Measurements from ENCODE around the gene BGN.

Gene BGN

GRCh38 chrX:153462291-153462690 is 32.5 kb upstream of the BGN start:
- no peak for DNase-seq

GRCh38 chrX:153463031-153463430 is 31.7 kb upstream of the BGN start:
- no peak for DNase-seq

- DNase-seq: no peak
These were observed 31.2 kb upstream of the BGN start for GRCh38 chrX:153463556-153463955.

- DNase-seq: no peak
These were observed 30.7 kb upstream of the BGN start for GRCh38 chrX:153464116-153464515.

DNA sequence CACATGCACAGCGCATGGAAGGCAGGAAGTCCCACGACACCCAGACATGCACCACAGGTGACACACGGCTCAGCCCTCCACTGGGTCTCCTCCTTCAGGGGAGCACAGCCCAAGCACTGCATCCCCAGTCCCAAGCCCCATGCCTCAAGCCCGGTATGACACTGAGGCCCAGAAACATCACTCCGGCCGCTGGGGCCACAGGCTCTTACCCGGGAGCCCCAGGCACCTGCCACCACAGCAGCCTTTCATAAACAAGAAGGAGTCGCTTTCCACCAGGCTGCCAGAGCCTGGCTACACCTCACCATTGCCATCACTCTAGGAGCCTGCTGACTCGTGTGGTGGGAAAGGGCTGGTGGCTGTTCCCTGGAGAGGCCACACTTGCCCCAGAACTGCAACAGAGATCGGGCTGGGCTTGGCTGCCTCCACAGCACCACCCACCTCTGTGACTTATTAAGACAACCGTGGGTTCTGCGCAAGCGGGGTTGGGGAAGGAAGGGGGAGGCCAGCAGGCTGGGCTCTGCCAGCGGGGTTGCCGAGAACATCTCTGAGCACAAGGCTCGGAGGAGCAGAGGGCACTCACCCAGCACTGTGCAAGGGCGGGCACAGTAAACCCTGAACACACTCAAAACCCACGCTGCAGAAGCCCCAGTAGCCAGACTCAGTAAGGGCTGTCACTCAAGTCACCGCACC is 28.9 kb upstream of the BGN start:
- no peak for DNase-seq

DNA sequence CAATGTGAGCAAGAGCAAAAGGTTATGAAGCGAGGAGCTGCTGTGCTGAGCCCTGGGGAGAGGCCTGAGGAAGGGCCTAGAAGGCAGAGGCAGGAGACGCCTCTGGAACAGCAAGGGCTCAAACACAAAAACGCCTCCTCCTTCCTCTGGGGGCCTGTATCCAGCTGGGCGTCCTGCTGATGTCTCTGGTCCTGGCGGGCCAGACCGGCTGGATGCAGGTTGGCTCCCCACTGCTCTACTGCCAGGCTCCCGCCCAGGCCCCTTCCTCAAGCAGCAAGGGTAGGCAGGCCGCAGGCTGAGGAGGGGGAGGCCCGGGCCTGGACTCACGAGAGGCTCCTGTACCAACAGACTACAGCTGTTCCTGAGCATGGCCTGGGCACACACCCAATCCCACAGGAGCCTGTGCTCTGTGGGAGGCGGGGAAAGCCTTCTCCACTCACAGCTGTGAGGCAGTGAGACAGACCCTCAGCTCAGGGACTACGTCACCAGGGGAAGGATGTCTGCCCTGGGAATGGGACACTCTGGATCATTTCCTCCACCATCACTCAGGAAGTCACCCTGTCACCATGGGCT is 26.7 kb upstream of the BGN start:
- DNase-seq: no peak

DNA sequence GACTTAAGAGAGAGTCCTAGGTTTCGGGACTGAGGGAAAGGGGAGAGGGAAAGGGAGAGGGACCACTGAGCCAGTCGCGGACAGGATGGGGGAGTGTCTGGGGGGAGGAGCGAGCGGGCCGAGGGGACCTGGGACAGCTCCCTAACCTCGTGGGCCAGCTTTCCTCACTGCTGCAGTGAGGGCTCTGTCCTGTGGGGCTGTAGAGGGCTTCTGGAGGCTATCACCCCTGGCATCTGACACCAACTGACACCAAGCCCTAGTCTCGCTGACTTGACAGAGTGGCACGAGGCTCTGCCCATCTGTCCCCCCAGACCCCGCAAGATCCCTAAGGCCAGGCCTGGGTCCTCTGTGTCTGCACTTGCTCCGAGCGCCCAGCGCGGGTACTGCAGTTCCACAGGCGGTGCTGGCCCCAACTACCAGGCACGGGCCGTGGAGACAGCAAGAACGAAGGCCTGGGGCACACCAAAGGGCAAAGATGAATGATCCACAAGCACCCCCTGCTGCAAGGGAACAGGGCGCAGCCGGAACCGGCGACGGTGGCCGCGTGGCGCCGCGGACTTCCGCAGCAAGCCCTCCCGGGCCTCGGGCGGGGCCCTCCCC is 24.9 kb upstream of the BGN start:
- DNase-seq: no peak

DNA sequence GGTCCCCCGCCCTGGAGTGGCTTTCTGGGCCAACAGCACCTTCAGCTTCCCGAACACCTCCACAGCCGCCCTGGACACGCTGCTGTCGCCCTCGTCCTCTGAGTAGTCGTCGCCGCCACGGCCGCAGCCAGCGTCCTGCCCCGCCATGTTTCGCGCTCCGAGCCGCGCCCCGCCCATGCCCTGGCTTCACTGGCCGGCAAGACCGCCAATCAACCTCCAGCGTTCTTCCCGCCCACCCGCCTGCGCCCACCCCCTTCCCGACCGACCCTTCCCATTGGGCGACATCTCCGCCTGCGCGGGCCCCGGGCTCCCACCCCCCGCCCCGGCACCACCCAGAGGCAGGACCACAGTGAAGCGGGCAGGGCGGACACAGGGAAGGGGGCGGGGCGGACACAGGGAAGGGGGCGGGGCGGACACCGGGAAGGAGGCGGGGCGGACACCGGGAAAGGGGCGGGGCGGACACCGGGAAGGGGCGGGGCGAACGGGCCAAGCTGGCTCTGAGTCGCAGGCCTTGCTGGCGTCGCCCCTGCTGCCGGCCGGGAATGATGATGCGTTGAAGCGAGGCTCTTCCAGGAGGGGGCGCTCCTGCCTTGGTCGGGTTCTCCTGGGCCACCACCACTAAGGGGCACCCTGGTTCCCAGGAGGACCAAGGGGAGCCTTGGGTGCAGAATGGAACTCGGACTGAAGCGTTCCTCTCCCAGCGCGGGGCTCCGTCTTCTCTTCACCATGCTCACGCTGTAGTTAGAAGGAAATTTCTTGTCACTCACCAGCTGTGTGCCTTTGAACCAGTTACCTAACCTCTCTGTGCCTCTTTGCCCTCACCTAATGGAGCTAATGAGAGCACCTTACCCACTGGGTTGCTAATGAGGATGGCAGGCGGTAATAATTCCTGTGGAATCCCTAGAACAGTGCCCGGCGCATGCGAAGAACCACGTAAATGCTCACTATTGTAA is 24.1 kb upstream of the BGN start, which contains the start of gene HAUS7:
HAUS7 (minus strand) TSS at position 166 of the 953 bp plus-strand sequence; CDS start at position 147, 19 bp downstream.
- peak; percentile 82 for DNase-seq

GRCh38 chrX:153471663-153472280 is 23.0 kb upstream of the BGN start:
- DNase-seq: no peak

- no peak for DNase-seq
These were observed 21.7 kb upstream of the BGN start for GRCh38 chrX:153473126-153473525.

DNA sequence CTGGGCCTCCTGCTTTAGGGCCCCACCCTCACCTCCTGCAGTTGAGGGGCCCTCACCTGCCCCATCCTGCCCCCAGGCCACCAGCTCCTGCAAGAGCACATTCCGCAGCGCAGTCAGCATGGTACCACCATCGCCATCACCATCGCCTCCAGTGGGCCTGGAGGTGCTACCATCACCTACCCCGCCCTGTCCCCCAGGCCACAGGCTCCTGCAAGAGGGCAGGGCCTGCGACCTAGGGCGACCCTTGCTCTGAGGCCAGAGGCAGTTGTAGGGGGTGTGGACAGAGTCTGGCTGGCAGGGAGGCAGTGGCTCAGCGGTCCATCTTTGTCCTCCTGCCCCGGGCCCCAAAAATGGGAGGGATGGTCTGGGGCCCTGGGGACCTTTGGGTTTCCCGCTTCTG is 20.5 kb upstream of the BGN start:
- no peak for DNase-seq

GRCh38 chrX:153474718-153475117 is 20.1 kb upstream of the BGN start:
- peak; percentile 45 for DNase-seq

DNA sequence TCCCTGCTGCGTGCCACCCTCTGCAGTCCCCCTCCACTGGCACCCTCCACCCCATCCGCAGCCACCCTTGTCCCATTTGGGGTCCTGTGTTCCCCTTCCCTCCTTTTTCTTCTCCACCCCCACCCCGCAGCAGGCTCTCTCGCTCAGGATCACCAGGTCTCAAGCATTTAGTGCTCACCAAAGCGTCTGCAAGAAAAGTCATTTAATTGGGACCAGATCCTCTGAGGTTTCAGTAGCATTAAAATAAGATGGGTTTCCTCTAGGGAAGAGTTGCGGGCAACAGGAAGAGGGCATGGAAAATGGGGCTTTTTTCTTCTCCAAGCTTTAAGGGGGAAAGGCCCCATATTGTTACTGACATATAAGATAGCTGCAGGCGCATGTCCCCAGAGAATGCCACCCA is 19.5 kb upstream of the BGN start:
- DNase-seq: no peak

DNA sequence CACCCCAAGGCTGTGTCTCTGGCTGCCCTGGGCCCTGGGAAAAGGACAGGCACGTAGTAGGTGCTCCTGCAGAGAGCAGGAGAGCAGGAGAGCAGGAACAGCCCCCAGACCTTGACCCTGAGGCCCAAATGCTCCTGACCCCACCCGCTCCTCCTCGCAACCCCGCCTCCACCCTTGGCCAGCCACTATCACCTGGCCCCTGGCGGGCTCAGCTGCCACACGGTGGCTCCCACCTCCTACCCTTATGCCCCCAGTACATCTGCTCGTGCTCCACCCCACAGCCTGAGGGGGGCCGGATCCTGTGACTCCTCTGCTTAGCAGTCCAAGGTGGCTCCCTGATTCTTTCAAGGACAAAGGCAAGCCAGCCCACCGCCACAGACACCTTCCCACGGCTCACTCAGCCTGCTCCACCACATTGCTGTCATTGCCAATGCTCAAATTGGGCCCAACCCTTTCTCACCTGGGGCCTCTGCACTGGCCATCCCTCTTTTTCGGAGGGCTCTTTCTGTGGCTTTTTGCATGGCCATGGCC is 19.0 kb upstream of the BGN start:
- DNase-seq: no peak

- DNase-seq: no peak
These were observed 18.0 kb upstream of the BGN start for GRCh38 chrX:153476666-153477363.

GRCh38 chrX:153477364-153477857 is 17.4 kb upstream of the BGN start:
- no peak for DNase-seq

DNA sequence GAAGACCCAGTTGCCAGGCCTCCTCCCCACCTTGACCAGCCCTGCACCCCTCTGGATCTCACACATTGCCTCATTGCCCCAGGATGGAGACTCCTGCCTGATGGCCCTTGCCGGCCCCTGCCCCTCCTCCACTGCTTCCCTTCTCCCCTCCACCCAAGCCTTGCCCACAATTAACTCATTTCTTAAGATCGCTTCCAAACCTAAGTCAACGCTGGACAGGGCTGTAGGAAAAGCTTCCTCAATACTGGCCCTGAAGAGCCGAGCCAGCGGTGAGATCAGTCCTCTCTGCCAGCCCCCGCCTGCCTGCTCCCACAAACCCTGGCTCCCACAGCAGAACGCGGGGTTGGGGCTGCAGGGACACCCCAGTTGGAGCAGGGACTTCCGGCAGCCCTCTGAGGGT is 16.9 kb upstream of the BGN start:
- no peak for DNase-seq

DNA sequence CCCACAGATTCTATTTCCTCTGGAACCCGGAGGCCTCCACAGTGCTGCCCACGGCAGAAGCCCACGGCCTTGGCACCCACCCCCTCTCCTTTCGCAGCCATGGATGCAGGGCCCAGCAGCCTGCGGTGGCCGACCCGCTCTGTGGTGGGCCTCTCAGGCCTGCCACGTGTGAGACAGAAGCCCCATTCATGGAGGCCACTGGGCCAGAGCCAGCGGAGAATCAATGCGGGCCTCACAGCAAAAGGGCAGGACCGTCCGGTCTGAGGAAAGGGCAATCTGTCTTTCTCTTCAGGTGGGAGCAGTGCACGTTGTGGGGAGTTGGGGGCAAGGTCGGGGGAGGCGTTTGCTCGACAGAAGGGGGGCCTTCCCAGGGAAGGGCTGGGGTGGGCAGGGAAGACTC is 16.0 kb upstream of the BGN start:
- no peak for DNase-seq

- DNase-seq: no peak
These were observed 13.7 kb upstream of the BGN start for GRCh38 chrX:153481043-153481442.

GRCh38 chrX:153482376-153483015 is 12.3 kb upstream of the BGN start:
- no peak for DNase-seq

DNA sequence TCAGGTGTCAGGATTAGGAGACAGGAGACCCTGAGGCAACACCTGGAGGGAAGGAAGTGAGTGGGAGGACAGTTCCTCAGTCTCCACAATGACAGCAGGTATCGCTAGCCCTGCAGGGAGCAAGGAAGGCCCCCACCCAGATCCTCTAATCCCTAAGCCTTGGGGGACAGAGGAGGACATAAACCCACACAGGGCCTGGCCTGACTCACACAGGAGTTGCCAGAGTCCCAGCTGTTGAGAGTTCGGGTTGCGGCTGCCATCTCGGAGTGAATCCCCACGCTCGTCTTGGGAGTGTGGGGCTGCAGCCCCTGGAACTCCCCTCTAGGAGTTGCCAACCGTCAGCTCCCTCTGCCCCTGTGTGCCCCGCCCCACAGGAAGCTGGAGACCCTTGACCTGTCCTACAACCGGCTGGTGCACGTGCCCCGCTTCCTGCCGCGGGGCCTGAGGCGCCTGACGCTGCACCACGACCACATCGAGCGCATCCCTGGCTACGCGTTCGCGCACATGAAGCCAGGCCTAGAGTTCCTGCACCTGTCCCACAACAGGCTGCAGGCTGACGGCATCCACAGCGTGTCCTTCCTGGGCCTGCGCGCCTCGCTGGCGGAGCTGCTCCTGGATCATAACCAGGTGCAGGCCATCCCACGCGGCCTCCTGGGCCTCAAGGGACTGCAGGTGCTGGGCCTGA is 9.2 kb upstream of the BGN start:
- no peak for DNase-seq
